Activated effector memory CD4-positive, alpha-beta T cell treated with anti-CD3 and anti-CD28 coated beads, Interleukin-2, amount 50 U/mL, for 16 hours (primary cell): ENCODE measurements around the gene GADL1.

Experiments
- DNase-seq: peaks from one replicate; pipeline ENCODE4 v3.0.0-alpha.2; 2020

GADL1 gene

DNA sequence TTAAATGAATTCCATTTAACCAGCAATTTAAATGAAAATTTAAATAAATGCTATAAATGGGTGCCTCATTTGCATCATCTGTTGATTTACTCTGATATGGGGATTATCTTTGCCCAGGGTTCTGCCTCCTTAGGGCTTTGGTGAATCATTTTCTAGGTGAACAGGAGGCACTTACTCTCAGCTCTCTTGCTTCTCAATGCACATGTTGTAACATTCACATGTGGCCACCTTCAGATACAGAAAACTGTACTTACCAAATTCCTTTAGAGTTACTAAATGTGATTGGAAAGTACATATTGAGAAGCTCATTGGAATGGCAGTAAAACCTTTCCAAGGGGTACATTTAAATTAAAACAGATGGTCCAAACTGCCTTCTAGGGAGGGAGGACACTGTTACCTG is 20.8 kb downstream of the GADL1 start:
- no peak for DNase-seq

GRCh38 chr3:30872879-30873278 is 21.6 kb downstream of the GADL1 start:
- no peak for DNase-seq

DNA sequence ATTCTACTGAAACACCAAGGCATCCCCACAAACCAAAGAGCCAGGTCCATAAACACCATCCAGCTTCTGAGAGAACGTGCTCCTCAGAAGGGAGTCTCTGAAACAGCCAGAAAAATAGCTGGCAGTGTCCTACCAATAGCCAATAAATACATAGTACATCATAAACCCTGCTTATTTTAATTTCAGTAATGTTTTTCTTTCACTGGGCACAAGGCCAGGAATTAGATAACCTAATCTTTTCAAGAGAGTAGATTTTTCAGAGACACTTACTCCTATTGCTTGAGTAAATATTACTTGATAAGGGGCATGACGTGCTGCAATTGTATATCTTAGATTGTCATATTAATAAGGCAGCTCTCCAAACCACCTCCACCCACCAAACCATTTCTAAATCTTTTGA is 22.7 kb downstream of the GADL1 start:
- DNase-seq: no peak

- no peak for DNase-seq
Measured at GRCh38 chr3:30864836-30865235, 29.6 kb downstream of the GADL1 start.

DNA sequence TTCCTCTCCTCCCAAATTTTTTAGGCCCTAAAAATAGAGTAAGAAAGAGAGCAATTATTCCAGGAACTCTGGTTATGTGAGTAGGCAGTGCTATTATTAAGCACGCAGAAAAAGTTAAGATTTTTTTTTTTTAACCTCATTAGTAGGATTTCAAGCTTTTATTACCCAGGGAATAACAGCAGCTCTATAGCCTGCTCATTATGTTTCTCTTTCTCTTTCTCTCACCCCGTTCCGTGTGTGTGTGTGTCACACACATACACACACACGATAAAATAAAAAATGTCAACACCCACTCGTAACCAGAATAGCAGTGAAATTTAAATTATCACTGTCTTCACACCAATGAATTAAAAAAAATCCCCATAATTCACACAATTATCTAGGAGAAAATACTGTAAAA is 30.3 kb downstream of the GADL1 start:
- DNase-seq: no peak

- DNase-seq: no peak
Measured at GRCh38 chr3:30862004-30862403, 32.5 kb downstream of the GADL1 start.

- DNase-seq: no peak
Measured at GRCh38 chr3:30858894-30859389, 35.5 kb downstream of the GADL1 start.

DNA sequence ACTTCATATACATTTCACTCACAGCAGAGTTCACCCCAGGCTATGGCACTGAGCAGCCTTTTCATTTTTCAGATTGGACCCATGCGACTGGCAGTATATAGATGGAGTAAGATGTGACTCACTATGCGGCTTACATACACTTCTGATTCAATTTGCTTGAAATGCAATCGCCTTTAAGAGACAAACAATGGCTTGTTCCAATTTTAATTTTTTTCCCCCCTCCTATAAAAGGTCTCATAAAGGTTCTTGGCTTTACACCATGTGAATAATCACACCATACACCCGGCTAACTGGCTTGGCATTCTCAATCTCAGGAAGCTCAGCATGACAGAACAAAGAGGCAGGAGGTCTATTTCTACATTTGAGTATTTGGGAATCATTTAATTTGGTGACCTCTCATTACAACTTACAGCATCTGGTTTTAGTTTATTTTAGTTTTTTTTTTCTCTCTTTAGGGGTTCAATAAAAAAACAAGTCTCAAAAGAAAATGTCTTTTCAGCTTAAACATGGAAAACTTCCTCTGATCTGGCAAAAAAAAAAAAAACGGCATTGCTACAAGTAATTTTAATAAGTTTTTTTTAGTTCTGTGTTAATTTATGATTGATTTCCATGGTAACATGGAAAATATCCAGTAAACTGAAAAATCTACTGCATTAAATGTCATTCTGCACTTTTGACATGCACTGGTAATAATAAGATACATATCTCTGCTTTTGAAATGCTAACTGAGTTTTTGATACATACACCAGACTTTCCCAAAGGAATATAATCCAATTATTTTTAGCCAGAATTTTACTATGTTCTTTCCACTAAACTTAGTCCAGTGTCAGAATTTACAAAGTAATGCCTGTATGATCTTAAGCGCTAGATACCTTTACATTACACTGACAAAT is 38.8 kb downstream of the GADL1 start:
- DNase-seq: no peak

- DNase-seq: no peak
Measured at GRCh38 chr3:30852833-30853232, 41.6 kb downstream of the GADL1 start.

GRCh38 chr3:30848087-30848779 is 46.2 kb downstream of the GADL1 start:
- DNase-seq: no peak

GRCh38 chr3:30847592-30847991 is 46.9 kb downstream of the GADL1 start:
- DNase-seq: no peak

GRCh38 chr3:30845606-30846005 is 48.9 kb downstream of the GADL1 start:
- DNase-seq: no peak

- no peak for DNase-seq
Measured at GRCh38 chr3:30843877-30844276, 50.6 kb downstream of the GADL1 start.

- no peak for DNase-seq
Measured at GRCh38 chr3:30836141-30836540, 58.3 kb downstream of the GADL1 start.

DNA sequence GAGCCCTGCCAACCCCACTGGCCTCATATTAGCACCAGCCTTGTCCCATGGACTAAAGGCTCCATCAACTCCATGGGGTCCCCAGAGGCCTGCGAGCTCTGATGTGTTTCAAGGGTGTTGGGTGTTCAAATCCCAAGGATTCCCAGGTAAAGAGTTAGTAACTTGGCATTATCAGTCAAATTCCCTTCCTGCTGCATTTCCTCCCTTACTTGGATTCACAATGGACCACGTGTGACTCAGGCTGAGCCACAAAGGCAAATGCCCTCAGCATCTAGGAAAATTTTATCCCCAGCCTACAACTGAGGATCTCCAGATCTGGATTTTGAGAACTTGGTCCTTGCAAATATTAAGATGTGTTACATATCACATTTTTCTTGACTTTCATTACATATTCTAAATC is 58.8 kb downstream of the GADL1 start:
- DNase-seq: no peak

DNA sequence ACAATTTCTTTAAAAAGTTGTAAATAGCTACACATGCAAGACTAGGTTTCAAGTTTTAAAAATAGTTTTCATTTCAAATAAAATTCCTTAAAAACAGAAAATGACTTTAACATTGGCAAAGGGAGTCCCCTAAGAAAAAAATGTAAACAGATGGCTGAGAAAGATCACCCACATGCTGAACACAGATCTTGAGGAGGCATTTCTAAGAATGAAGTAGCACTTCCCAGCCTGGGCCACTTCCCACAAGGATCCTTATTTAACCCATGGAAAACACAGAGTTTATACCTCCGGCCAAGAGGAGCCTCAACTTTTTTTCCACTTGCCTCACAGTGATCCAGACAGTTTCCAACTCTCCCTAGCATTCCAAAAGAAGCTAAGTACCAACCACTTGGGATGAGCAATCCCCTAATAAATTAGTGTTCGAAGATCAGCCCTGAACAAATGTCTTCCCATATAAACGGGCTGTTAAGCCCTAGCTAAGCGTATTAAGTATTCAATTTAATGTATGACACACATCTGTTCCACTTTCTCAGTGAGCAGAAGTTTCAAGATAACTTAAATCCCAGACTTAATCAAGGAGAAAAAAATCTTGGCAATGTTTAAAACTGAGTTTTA is 61.4 kb downstream of the GADL1 start:
- DNase-seq: no peak

GRCh38 chr3:30827080-30827479 is 67.4 kb downstream of the GADL1 start:
- no peak for DNase-seq

- DNase-seq: no peak
Measured at GRCh38 chr3:30826531-30826942, 67.9 kb downstream of the GADL1 start.

DNA sequence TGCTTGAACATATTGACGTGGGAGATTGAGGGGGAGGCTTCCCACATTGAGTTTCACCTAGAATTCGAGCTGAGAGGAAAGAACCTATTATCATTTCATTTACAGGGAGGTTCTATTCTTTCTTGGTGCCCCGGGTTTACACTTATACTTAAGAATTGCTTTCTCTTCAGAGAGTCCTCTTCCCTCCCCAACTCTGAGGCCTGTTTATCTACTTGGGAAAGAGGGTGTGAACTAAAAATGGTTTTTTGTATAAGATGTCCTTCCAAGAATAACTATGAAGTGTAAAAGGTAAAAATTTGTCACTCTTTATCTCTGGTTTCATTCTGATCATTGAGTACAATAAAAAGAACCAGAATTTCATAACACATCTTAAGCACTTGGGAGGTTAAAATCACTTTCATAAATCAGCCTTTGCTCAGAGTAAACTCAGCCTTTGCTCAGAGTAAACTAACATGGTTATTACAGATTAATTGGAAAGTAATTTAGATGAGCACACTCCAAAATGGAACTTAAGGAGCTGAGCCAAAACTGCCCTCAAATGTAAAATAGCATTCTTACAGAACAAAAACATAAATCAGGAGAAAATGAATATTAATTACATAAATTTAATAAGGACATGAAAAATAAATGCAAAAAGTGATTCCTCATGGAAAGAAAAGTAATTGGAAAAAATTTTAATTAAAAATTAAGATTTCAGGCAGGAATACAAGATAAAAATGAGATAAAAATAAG is 75.2 kb downstream of the GADL1 start:
- DNase-seq: no peak

DNA sequence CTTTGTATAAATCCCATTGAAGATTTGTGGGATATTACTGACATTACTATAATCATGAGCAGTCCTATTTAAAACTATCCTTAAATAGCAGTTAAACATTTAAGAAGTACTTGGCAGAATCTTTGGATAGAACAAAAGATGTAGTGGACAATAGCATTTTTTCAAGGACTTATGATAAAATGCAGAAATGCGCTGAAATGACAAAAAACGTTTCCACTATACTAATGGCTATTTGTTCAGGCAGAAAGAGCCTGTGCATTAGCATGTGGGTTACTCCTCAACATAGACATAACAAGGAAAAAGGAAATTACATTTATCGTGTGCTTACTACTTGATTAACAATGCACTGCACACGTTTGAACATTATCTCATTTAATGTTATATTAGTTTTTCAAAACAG is 80.7 kb downstream of the GADL1 start:
- DNase-seq: no peak

DNA sequence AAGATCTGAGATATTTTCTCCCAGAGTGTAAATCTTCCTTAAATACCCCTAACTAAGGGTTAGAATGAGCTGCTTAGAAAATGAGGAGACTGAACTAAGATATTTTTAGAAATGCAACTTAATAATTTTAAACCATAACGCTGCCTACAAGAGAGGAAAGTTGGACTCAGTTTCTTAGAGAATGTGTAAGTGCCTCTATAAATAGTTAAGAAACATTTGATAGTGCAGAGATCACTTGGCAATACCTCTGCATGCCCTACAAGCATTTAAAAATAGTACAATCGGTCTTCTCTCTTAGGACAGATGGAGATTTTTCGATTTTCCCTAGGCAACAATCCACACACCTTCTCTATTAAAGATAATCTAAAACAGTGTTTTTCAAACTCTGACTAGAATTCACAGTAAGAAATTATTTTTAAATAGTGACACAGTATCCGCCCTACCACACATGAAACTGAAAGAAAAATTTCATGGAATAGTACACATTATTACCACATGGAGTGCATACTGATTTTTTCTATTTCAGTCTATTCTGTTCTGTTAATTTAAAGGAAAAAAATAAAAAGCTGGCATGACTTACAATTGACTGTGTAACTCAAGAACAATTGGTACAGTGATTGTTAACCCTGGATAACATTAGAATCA is 83.2 kb downstream of the GADL1 start:
- no peak for DNase-seq

DNA sequence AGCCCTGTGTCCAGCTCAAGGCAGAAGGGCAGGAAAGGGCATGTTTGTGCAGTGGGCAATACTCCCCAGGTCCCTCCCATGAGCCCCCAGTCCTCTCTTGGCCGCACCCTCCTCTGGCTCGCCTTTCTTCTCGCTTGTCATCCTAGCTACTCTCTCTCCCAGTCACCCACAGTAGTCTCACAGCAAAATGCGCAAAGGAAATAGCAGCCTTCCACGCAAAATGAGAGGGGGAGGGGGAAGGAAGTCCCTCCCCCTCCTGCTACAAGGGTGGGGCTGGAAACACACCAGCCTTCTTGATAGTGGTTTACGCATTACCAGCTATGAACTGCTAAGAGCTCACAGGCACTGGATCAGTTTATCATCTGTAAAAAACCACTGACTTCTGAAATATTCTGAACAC is 83.8 kb downstream of the GADL1 start:
- DNase-seq: no peak

DNA sequence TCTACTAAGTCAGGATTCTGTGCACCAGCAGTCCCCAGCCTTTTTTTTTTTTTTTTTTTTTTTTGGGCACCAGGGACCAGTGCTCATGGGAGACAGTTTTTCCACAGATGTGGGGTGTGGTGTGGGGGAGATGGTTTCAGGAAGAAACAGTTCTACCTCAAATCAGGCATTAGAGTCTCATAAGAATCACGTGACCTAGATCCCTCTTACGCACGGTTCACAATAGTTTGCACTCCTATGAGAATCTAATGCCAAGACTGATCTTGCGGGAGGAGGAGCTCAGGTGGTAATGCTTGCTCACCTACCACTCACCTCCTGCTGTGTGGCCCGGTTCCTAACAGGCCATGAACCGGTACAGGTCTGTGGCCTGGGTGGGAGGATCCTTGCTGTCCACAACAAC is 88.8 kb downstream of the GADL1 start:
- no peak for DNase-seq
